ENCODE results near the gene RASAL2.

RASAL2 gene

DNA sequence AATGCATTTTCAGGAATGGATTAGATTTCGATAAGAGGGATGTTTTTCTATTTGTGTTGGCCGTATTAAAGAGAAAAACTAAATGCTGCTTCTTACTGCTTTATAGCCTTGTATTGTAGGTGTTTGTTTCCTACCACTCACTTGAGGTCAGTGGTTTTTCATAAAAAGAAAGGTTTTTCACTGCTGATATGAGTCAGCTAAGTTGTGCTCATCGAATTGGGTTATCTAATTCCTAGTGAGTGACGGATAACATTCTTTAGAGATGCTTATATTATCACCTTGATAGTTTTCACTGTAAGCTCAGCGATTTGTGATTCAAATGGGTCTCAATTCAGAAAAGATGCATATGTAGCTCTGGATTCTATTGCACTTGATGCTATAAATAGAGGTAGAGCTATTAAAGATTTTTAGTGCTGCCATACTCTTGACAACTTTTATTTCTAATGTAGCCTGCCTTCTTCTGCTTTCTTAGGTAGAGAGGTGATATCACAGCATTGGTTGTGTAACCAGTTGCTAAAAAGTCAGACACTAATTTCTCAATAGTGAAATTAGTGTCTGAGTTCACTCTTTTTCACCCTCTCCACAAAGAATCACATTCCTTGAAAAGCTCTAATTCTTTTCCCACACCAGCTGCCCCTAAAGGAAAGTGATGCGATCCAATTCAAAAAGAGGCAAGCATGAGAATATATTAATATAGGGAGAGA lies 180.0 kb downstream of the RASAL2 start:
- Histone ChIP-seq H3K9ac (ENCODE audit: low read length) (no peak overlapping the region), H3K9me3 (ENCODE audit: control insufficient read depth, low read length) (no peaks in the 10 kb centered on the region), H3K4me3 (ENCODE audit: low read length) (no peak overlapping the region), H3K4me1 (ENCODE audit: control insufficient read depth, insufficient read depth, low read length) (peaks cover 43% of the 10 kb centered on the region), H3K36me3 (ENCODE audit: control insufficient read depth, insufficient read depth, low read length, severe bottlenecking) (no peaks in the 10 kb centered on the region), H3K27me3 (replicated peaks; ENCODE audit: control insufficient read depth, insufficient read depth, low read length) (no peaks in the 10 kb centered on the region)
- DNase-seq (ENCODE audit: low read depth) = no peak

DNA sequence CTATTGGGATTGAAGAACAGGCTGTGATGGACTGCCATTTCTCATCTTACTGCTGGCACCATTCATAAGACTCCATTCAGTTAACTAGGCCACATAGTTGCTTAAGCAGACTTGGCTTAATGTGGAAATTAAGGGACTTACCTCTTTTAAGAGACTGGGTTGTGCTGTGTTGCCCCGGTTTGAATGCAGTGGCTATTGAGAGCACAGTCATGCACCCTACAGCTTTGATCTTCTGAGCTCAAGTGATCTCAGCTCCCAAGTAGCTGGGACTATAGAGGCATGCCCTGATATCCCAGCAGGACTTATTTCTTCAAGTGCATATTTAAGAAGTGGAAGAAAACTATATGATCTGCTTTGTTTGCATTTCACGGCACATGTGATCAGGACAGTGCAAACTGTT lies 181.1 kb downstream of the RASAL2 start:
- DNase-seq (ENCODE audit: low read depth) = no peak
- Histone ChIP-seq H3K4me3 (ENCODE audit: low read length) (no peak overlapping the region), H3K9ac (ENCODE audit: low read length) (no peak overlapping the region), H3K9me3 (ENCODE audit: control insufficient read depth, low read length) (no peaks in the 10 kb centered on the region), H3K27me3 (replicated peaks; ENCODE audit: control insufficient read depth, insufficient read depth, low read length) (no peaks in the 10 kb centered on the region), H3K36me3 (ENCODE audit: control insufficient read depth, insufficient read depth, low read length, severe bottlenecking) (no peaks in the 10 kb centered on the region), H3K4me1 (ENCODE audit: control insufficient read depth, insufficient read depth, low read length) (peaks cover 50% of the 10 kb centered on the region)

DNA sequence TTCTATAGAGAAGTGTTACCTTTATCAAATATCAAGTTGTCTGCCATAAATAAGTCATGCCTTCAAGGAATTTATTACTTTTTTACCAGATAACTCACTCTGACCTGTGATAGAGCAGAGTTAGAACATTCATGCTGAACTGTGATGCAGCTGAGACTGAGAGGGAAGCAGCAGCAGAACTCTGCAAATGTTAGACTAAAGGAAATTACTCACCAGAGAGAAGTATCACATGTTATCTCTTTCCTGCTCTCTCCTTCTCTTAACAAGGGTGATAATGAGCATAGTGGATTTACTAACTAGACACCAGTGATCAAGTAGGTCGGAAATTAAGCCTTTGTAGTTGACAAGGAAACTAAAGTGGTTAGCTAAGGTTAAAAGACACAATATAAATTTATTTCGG lies 181.6 kb downstream of the RASAL2 start:
- H3K9me3 ChIP-seq (ENCODE audit: control insufficient read depth, low read length) = no peaks in the 10 kb centered on the region
- no peaks in the 10 kb centered on the region for H3K27me3 ChIP-seq (replicated peaks; ENCODE audit: control insufficient read depth, insufficient read depth, low read length)
- no peak for DNase-seq (ENCODE audit: low read depth)
- H3K4me1 ChIP-seq (ENCODE audit: control insufficient read depth, insufficient read depth, low read length) = peaks cover 54% of the 10 kb centered on the region
- H3K36me3 ChIP-seq (ENCODE audit: control insufficient read depth, insufficient read depth, low read length, severe bottlenecking) = no peaks in the 10 kb centered on the region
- H3K4me3 ChIP-seq (ENCODE audit: low read length) = no peak overlapping the region
- no peak overlapping the region for H3K9ac ChIP-seq (ENCODE audit: low read length)

DNA sequence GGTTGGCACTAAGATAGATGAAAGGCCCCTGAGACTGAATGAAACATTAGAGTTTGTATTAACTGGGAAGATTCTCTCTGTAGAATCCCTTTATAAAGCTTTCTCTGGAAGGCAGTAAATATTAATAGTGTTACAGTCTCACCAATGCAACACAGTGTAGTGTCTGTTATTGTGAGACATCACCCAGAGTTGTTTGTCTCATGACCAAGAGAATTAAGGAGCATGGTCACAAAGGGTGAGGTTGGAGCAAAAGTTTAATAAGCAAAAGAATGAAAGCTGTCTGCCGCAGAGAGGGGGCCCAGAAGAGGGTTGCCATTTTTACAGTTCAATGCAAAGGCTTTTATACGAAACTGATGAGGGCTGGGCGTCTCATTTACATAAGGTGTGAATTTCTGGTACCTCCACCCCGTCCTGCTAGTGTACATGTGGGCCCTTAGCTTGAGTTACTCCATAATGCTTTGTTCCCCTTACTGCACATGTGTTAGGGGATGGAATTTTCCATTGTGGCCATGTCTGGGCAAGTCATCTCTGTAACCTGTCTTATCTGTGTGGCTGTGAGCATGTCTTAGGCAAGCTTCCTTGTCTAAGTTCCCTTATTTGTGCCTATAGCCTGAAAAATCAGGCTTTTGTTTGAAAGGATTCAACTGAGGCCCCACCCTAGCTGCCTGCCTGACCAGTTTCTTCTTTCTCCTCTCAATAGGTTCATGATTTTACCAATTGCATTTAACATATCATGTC lies 184.1 kb downstream of the RASAL2 start:
- no peaks in the 10 kb centered on the region for H3K9me3 ChIP-seq (ENCODE audit: control insufficient read depth, low read length)
- H3K9ac ChIP-seq (ENCODE audit: low read length) = no peak overlapping the region
- H3K27me3 ChIP-seq (replicated peaks; ENCODE audit: control insufficient read depth, insufficient read depth, low read length) = no peaks in the 10 kb centered on the region
- H3K4me1 ChIP-seq (ENCODE audit: control insufficient read depth, insufficient read depth, low read length) = peaks cover 59% of the 10 kb centered on the region
- H3K4me3 ChIP-seq (ENCODE audit: low read length) = no peak overlapping the region
- no peak for DNase-seq (ENCODE audit: low read depth)
- H3K36me3 ChIP-seq (ENCODE audit: control insufficient read depth, insufficient read depth, low read length, severe bottlenecking) = no peaks in the 10 kb centered on the region

DNA sequence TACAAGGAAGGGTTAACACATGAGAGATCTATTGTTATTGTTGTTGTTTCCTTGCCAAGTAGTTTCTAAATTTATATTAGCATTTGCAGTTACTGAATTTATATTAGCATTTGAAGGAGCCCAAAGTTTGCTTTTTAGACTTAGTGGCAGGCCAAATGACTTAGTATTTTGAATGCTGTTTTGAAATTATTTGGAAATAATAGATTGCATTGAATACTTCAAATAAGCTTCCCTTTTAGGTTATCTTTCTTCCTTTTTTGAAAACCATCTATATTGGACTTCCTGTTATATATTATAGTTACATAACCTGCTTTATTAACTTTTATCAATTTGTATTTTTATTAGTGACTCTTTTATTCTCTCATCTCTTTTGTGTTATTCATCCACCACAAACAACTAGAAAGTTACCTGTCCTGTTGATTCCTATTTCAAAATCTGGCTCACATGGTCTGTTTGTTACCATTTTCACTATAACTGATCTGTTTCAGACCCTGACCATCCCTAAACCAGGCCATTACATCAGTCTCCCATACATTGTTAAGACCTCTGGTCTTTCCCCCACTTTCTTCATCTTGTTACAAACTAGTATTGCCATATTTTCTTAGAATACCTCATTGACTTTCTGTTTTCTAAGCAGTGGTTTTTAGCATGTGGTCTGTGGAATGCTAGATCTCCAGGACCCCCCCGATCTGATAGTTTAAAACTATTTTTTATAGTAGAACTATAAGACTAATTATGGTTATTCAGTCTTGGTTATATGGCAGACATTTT lies 185.2 kb downstream of the RASAL2 start:
- Histone ChIP-seq H3K27me3 (replicated peaks; ENCODE audit: control insufficient read depth, insufficient read depth, low read length) (no peaks in the 10 kb centered on the region), H3K4me1 (ENCODE audit: control insufficient read depth, insufficient read depth, low read length) (peaks cover 58% of the 10 kb centered on the region), H3K9me3 (ENCODE audit: control insufficient read depth, low read length) (no peaks in the 10 kb centered on the region), H3K4me3 (ENCODE audit: low read length) (no peak overlapping the region), H3K9ac (ENCODE audit: low read length) (no peak overlapping the region), H3K36me3 (ENCODE audit: control insufficient read depth, insufficient read depth, low read length, severe bottlenecking) (peaks cover under 1% of the 10 kb centered on the region)
- DNase-seq (ENCODE audit: low read depth) = no peak

DNA sequence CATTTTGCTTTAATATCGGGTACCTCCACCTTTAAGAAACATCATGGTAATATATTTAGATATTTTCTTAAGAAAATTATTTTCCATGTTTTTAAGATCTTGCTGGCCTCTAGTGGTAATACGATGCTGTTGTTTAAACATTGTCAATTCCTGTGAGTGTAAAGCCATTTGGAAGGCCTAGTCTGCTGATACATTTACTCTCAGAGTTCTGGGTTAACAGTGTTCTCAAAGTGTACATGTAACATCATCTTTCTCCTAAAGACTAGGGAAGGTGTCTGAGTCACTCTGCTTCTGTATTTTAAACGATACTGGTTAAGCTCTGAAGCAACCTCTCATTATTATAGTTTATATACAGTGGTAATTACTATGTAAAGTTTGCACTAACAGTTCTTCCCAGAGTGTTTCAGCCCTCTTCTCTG lies 189.1 kb downstream of the RASAL2 start:
- Histone ChIP-seq H3K36me3 (ENCODE audit: control insufficient read depth, insufficient read depth, low read length, severe bottlenecking) (peaks cover 24% of the 10 kb centered on the region), H3K9ac (ENCODE audit: low read length) (peak overlapping the region; percentile 37), H3K9me3 (ENCODE audit: control insufficient read depth, low read length) (no peaks in the 10 kb centered on the region), H3K4me1 (ENCODE audit: control insufficient read depth, insufficient read depth, low read length) (peaks cover 44% of the 10 kb centered on the region), H3K4me3 (ENCODE audit: low read length) (no peak overlapping the region), H3K27me3 (replicated peaks; ENCODE audit: control insufficient read depth, insufficient read depth, low read length) (no peaks in the 10 kb centered on the region)
- DNase-seq (ENCODE audit: low read depth) = peak; percentile 80

DNA sequence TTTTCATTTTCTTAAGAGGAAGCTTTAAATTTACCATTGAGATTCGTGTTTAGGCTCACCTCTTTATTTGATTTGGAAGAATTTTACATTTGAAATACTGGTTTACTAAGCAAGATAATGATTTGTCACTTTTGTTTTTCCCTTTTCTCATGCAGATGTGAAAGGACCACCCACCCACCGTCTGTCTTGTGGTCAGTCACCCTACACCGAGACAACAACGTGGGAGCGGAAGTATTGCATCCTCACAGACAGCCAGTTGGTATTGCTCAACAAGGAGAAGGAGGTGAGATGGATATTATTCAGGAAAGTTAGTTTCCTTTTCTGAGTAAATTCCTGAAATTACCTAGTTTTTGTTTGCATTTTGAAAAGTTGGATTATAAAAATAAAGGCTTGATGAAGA lies 189.5 kb downstream of the RASAL2 start:
- no peak overlapping the region for H3K4me3 ChIP-seq (ENCODE audit: low read length)
- H3K27me3 ChIP-seq (replicated peaks; ENCODE audit: control insufficient read depth, insufficient read depth, low read length) = no peaks in the 10 kb centered on the region
- no peaks in the 10 kb centered on the region for H3K9me3 ChIP-seq (ENCODE audit: control insufficient read depth, low read length)
- peaks cover 40% of the 10 kb centered on the region for H3K4me1 ChIP-seq (ENCODE audit: control insufficient read depth, insufficient read depth, low read length)
- peaks cover 24% of the 10 kb centered on the region for H3K36me3 ChIP-seq (ENCODE audit: control insufficient read depth, insufficient read depth, low read length, severe bottlenecking)
- H3K9ac ChIP-seq (ENCODE audit: low read length) = peak overlapping the region; percentile 37
- peak; percentile 39 for DNase-seq (ENCODE audit: low read depth)

DNA sequence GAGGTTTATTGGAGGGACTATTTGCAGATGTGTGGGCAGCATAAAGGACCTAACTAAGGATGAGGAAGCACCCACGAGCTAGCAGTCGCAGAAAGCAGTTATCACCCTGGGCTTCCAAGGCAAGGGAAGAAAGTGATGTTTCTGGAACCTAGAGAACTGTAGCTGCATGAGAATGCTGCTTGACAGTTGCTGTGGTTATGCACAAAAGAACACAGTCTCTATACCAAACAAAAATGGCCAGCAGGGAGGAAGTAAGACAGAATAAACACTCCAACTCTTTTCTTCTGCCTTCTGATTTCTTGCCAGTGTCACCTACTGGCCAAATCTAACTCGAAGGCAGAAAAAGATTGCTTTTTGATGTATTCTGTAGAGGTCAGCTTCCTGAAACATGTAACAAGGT lies 190.2 kb downstream of the RASAL2 start:
- Histone ChIP-seq H3K4me1 (ENCODE audit: control insufficient read depth, insufficient read depth, low read length) (peaks cover 34% of the 10 kb centered on the region), H3K9me3 (ENCODE audit: control insufficient read depth, low read length) (no peaks in the 10 kb centered on the region), H3K27me3 (replicated peaks; ENCODE audit: control insufficient read depth, insufficient read depth, low read length) (no peaks in the 10 kb centered on the region), H3K36me3 (ENCODE audit: control insufficient read depth, insufficient read depth, low read length, severe bottlenecking) (peaks cover 24% of the 10 kb centered on the region), H3K4me3 (ENCODE audit: low read length) (no peak overlapping the region), H3K9ac (ENCODE audit: low read length) (no peak overlapping the region)
- DNase-seq (ENCODE audit: low read depth) = no peak

DNA sequence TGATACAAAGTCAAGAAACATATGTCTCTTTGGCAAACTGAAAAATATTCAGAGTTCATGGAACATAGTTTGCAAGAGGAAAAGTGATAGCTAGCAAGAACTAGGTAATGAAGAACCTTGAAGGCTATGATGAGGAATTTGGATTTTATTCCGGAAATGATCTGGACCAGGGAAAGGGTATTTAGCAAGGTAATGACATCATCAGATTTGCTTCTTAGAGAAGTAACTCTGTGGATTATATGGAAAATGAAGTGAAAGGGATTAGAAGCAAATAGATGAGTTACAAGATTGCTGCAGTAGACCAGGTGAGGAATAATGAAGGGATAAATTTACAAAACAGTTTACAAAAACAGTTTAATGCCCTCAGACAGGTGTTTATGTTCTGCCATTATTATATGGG lies 197.3 kb downstream of the RASAL2 start:
- Histone ChIP-seq H3K9me3 (ENCODE audit: control insufficient read depth, low read length) (no peaks in the 10 kb centered on the region), H3K36me3 (ENCODE audit: control insufficient read depth, insufficient read depth, low read length, severe bottlenecking) (peaks cover 11% of the 10 kb centered on the region), H3K4me1 (ENCODE audit: control insufficient read depth, insufficient read depth, low read length) (no peaks in the 10 kb centered on the region), H3K4me3 (ENCODE audit: low read length) (no peak overlapping the region), H3K27me3 (replicated peaks; ENCODE audit: control insufficient read depth, insufficient read depth, low read length) (no peaks in the 10 kb centered on the region), H3K9ac (ENCODE audit: low read length) (no peak overlapping the region)
- DNase-seq (ENCODE audit: low read depth) = no peak

DNA sequence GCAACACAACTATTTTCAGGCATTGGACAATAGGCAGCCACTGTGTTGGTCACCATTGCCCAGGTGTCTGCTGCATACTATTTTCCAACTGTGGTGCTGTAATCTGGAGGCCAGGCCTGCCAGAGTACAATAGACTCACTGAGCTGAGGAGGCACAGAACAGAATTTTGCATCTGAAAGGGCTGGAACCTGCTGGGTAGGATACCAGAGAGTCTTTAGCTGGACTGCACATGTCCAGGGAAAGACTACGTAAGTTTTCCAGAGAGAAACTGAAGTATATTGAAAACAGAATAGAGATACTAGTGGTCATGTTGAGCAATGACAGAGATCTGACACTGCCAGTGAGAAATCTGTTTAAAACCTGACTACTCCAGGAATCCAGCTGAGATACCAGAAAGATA lies 200.8 kb downstream of the RASAL2 start:
- Histone ChIP-seq H3K27me3 (replicated peaks; ENCODE audit: control insufficient read depth, insufficient read depth, low read length) (no peaks in the 10 kb centered on the region), H3K9ac (ENCODE audit: low read length) (no peak overlapping the region), H3K9me3 (ENCODE audit: control insufficient read depth, low read length) (no peaks in the 10 kb centered on the region), H3K4me3 (ENCODE audit: low read length) (no peak overlapping the region), H3K4me1 (ENCODE audit: control insufficient read depth, insufficient read depth, low read length) (peaks cover under 1% of the 10 kb centered on the region), H3K36me3 (ENCODE audit: control insufficient read depth, insufficient read depth, low read length, severe bottlenecking) (peaks cover 3% of the 10 kb centered on the region)
- DNase-seq (ENCODE audit: low read depth) = no peak

DNA sequence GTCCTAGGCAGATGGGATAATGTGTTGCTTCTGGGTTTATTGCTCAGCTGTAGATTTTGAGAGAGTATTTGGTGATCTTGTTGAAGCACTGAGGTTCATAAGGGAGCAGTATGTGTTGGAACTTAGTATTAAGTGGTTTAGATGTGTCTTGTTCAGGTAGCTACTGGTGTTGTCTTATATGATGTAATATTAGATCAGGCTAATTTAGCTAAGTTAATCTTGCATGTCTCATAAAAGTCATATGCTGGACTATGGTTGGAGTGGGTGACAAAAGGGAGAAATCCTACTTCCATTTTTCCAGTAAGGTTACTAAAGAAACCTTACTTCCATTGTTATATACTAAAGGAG lies 206.4 kb downstream of the RASAL2 start:
- peak overlapping the region; percentile 5 for H3K9ac ChIP-seq (ENCODE audit: low read length)
- no peak for DNase-seq (ENCODE audit: low read depth)
- peaks cover 22% of the 10 kb centered on the region for H3K4me1 ChIP-seq (ENCODE audit: control insufficient read depth, insufficient read depth, low read length)
- H3K27me3 ChIP-seq (replicated peaks; ENCODE audit: control insufficient read depth, insufficient read depth, low read length) = no peaks in the 10 kb centered on the region
- no peaks in the 10 kb centered on the region for H3K9me3 ChIP-seq (ENCODE audit: control insufficient read depth, low read length)
- no peaks in the 10 kb centered on the region for H3K36me3 ChIP-seq (ENCODE audit: control insufficient read depth, insufficient read depth, low read length, severe bottlenecking)
- H3K4me3 ChIP-seq (ENCODE audit: low read length) = peak overlapping the region; percentile 25

Data from adipocyte (in vitro differentiated cells).